GM19239 (cell line): ENCODE measurements around the gene NECAB3.
A peak's percentile ranks its signal among the peaks of the same experiment; 100 is the strongest.
"Not testable (repeated sequence)": the region's sequence is repeated elsewhere in the genome, so short reads cannot be mapped to it uniquely, and the experiment has no call there.

Experiments used
- DNase-seq: peaks from one replicate; pipeline ENCODE4 v3.0.0; 2011; ENCODE audit warnings: low spot score; ENCODE audit not compliant: insufficient read length
- FAIRE-seq: peaks from 2 replicates; lab custom pipeline; 2011; peaks lifted over from hg19 to GRCh38; lab: Jason Lieb, UNC

The NECAB3 gene

GRCh38 chr20:33674294-33675135 is at the start of gene NECAB3:
NECAB3 (minus strand) TSS chr20:33674428; CDS start chr20:33674352, 76 bp downstream.
- peak; percentile 89 for DNase-seq
- FAIRE-seq: no peak

DNA sequence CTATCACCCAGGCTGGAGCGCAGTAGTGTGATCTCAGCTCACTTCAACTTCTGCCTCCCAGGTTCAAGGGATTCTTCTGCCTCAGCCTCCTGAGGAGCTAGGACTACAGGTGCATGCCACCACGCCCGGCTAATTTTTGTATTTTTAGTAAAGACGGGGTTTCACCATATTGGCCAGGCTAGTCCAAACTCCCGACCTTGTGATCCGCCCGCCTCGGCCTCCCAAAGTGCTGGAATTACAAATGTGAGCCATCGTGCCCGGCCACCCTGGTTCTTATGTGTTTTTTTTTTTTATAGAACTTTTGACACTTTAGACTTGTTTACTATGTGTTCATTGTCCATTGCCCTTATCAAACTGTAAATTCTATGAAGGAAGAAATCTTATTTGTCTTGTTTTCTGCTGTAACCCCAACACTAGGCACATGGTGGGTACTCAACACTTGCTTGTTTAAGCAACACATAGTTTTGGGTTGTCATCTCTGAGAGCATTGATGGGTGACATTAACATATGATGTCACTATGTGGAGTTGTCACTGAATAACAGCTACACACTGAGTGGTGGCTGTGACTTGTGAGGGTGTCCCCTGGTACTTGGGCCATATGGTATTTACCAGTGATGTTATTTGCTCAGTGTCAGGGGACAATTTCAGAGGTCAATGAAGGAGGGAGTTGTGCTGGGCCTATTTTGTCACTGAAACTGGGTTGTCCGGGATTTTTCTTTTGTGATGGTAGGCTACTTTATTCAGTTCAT is 47.3 kb upstream of the NECAB3 start:
- no peak for DNase-seq
- no peak for FAIRE-seq

GRCh38 chr20:33719989-33720709 is 45.9 kb upstream of the NECAB3 start, which contains the start of gene PXMP4:
PXMP4 (minus strand) TSS chr20:33720310; CDS start chr20:33720207, 103 bp downstream.
- DNase-seq: peak; percentile 96
- FAIRE-seq: peak; percentile 99

DNA sequence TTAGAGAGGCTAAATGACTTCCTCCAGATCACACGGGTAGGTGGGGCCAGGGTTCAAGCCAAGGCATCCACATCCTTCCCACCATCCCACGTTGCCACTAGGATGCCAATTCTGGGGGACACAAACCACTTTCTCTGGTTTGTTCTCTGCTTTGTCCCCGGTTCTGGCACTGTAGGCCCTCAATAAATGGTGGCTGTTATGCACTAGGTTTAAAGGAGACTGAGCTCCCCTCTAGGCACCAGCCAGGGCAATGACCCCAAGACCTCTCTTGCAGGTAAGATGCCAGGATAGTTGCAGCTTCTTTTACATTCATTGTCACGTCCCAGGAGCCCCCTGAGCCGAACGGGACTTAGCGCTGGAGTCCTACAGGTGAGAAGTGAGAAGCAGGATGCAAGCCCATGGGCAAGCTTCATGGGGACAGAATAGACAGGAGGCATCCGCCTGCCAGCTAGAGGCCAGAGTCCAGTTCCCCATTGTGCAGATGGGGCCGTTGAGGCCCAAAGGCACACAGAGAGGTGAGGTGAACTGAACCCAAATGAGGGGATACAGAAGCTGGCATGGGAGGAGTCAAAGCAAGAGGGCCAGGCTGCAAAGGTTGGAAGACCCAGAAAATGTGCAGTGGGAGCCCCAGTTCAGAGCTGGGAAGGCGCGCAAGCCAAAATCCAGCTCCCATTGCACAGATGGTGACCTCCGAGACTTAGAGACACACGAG is 45.2 kb upstream of the NECAB3 start:
- no peak for FAIRE-seq
- no peak for DNase-seq

GRCh38 chr20:33716498-33716897 is 42.3 kb upstream of the NECAB3 start:
- FAIRE-seq: no peak
- no peak for DNase-seq

DNA sequence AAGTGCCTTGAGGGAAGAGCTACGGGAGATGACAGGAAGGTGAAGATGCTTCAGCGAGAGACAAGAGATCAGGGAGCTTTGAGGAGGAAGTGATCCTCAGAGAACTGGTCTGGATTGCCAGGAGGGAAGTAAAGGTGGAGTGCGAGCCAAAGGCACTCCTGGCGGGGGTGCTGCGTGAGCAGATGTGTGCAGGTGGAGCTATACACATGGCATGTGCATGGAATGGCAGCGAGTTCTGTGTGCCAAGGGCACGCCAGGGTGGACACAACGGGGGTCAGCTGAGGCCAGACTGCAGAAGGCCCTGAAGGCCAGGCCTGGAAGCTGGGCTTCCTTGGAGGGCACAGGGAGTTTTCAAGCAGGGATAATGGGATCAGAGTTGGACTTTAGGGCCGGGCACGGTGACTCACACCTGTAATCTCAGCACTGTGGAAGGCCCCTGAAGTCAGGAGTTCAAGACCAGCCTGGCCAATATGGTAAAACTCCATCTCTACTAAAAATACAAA is 39.7 kb upstream of the NECAB3 start:
- DNase-seq (no peak), FAIRE-seq (no peak)

DNA sequence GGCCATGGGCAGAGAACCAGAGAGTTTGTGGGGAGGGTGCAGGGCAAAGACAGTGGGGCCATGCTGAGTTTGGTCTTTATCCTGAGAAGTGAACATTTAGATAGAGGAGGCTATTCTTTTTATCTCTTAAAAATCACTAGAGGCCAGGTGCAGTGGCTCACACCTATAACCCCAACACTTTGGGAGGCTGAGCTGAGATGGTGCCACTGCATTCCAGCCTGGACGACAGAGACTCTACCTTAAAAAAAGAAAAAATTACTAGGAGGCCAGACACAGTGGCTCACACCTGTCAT is 37.2 kb upstream of the NECAB3 start:
- FAIRE-seq: no peak

GRCh38 chr20:33710681-33711445 is 36.6 kb upstream of the NECAB3 start:
- no peak for FAIRE-seq
- DNase-seq: no peak

More for the DNA sequence above, 37.2 kb upstream of the NECAB3 start:
- DNase-seq: no peak

DNA sequence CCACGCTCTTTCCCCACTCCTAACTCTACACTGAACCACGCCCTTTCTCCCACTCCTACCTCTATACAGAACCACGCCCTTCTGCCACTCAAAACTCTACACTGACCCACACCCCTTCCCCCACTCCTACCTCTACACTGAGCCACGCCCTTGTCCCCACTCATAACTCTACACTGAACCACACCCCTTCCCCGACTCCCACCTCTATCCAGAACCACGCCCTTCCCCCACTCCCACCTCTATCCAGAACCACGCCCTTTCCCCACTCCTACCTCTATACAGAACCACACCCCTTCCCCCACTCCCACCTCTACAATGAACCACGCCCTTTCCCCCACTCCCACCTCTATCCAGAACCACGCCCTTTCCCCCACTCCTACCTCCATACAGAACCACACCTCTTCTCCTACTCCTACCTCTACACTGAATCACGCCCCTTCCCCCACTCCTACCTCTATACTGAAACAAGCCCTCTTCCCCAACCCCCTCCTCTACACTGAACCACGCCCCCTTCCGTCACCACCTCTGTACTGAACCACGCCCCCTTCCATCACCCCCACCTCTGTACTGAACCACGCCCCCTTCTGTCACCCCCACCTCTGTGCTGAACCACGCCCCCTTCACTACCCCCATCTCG is 35.8 kb upstream of the NECAB3 start:
- DNase-seq (no peak), FAIRE-seq (no peak)

GRCh38 chr20:33709398-33709797 is 35.2 kb upstream of the NECAB3 start:
- no peak for DNase-seq
- no peak for FAIRE-seq

- no peak for FAIRE-seq
- DNase-seq: no peak
Measured at GRCh38 chr20:33707668-33708067, 33.4 kb upstream of the NECAB3 start.

DNA sequence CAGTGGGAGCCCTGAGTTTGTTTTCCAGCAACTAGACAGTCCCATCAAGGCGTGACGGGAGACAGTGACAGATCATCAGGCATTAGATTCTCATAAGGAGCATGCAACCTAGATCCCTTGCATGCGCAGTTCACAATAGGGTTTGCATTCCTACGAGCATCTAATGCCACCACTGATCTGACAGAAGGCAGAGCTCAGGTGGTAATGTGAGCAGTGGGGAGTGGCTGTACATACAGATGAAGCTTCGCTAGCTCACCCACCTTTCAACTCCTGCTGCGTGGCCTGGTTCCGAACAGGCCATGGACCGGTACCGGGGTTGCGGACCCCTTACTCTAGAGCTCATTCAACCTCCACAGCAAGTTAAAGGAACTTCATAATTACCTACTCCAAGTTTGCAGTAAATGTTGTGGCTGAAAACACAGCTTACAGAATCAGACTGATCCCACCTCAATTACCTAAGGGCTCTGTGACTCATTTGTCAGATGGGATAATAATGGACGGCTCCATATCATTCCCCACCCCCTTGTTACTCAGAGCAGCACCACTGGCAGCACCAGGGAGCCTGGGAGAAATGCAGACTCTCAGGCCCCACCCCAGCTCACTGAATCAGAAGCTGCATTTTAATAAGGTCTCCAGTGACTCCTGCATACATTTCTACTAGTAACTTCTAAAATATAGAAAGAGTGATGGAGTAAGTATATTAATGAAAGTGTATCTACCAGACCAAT is 30.1 kb upstream of the NECAB3 start:
- no peak for FAIRE-seq

GRCh38 chr20:33703498-33704137 is 29.4 kb upstream of the NECAB3 start:
- DNase-seq (no peak), FAIRE-seq (no peak)

More for the DNA sequence above, 30.1 kb upstream of the NECAB3 start:
- DNase-seq: no peak

DNA sequence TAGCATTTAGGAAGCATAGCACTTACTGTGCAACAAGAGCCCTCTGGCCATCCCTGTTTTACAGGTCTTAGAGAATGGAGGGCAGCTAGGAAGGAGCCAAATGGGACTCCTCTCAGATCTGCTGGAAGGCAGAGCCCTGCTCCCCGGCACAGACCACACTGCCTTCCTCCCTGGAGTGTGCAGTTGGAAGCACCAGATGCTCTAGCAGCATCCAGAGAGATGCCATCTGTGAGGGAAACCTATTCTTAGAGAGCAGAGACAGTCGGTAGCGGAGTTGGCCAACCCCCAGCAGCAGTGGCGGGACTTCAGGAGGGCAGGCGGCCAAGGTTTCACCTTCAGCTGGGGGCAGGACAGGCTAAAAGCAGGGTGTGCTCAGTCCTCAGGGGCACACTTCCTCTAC is 28.6 kb upstream of the NECAB3 start:
- no peak for FAIRE-seq
- no peak for DNase-seq

- DNase-seq (no peak), FAIRE-seq (no peak)
Measured at GRCh38 chr20:33701629-33702450, 27.6 kb upstream of the NECAB3 start.

- DNase-seq, FAIRE-seq: not testable (repeated sequence)
Measured at GRCh38 chr20:33700696-33701441, 26.6 kb upstream of the NECAB3 start.
